HG03558 (cell line): ENCODE results near the gene GABBR2.

Experiments used
- ATAC-seq: cut with Tn5 transposase; IDR thresholded peaks from one replicate; pipeline ENCODE4 v1.9.1; 2021; ENCODE audit warnings: moderate number of reproducible peaks; ENCODE audit not compliant: unreplicated experiment; ENCODE audit errors: extremely low read depth

GABBR2 gene

DNA sequence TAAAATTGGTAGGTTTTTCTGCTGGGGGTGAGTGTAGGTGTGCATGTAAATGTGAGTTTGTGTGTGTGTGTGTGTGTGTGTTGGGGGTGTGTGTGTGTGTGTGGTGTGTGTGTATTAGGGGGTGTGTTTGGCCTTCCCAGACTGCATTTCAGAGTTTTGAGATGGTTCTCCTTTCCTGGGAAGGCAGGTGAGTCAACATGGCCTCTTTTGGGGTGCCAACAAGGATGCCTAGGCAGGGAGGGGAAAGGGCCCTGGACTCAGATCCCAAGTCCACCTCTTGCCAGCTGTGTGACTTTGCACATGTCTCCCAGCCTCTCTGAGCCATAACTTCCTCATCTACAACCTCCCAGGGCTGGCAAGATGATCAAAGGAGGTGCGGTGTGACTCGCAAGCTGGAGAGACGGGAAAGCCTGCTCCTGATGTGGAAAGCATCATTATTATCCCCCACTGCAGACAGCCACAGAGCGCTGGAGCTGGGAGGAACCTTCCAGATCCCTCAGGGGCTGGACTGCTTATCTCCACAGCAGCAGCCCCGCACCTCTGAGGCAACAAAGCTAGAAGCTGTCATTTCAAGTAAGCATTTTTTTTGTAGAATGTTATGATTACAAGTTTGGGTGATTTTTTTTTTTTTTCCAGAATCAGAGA is 389.8 kb downstream of the GABBR2 start:
- no peak for ATAC-seq

DNA sequence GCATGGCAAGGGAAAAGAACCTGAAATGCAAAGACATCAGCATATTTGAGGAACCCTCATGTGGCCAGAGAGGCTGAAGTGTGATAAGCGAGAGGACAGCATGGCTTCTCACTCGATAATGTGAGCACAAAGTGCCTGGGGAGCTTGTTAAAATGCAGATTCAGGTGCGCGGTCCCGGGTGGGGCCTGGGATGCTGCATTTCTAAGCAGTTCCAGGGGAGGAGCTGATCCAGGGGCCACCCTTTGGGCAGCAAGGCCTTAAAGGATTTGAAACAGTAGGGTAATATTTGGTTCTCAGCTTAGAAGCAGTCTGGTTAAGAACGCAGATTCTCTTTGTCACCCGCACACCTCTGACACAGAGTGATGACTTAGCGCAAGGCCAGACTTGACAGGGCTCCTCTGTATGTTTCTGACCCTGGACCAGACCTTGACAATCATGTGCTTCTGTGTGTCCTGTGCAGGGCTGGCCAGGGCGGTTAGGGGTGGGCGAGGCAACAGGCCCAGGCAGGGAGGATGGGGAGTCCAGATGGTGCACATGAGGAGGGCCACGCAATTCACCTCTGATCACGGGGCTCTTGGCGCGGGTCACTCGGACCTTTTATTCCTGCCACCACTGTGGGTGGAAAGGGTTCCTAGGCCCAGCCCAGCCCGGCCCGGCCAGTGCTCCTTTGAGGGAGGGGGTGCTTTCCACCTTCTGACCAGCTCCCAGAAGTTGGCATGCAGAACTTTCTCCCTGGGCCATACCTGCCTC is 390.5 kb downstream of the GABBR2 start:
- no peak for ATAC-seq

DNA sequence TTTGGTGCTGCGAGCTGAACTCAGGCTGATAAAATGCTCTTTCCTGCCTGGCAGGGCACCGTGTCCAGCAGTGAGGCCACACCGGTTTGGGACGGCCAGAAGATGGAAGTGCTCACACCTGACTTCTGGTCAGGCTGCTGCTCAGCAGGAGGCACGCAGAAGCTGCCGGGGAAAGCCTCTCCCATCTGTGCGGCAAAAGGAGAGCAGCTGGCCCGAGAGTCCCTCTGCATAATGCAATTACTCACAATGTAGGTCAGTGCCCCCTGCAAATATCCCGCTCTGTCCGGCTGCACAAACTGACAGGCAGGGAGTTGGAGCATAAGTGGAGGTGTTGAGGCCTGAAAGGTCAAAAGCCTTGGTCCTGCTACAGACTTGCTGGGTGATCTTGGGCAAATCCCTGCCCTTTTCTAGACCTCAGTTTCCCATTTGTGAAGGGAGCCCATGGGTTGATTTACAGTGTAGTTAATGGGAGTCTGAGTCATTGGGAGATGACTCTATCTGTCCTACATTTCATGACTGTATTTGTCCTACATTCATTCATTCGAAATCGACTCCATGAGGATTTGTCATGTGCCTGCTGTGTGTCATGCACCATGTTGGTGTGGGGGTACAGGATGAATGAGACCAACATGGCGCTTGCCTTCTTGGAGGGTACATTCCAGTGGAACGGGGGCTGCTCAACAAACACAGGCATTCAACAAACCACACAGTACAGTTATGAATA is 391.4 kb downstream of the GABBR2 start:
- no peak for ATAC-seq

DNA sequence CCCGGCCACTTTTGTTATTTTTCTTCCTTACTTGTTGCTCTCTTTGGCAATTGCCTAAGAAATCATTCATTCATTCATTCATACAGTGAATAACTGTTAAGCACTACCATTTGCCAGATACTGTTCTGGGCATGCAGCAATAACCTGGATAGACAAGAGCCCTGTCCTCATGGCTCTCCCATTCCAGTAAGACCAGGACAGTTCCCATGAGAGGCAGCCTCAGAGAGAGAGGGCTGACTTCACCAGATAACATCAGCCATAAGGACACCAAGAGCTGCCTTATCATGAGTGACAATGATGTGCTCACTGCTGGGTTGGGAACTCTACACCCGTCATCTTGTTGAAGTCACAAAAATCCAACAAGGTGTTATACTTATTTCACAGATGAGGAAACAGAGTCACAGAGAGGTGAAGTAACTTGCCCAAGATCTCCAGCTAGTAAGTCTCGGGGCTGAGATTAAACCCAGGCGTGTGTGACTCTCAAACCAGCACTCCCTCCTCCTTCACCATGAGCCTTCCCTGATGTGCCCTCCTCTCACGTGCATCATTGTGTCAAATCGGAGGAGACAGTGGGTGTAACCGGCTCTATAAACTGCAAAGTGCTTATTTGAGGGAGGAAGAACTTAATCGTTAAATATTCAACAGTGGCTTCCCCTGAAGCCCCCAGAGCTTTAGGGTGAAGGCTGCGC is 392.1 kb downstream of the GABBR2 start:
- ATAC-seq: no peak

DNA sequence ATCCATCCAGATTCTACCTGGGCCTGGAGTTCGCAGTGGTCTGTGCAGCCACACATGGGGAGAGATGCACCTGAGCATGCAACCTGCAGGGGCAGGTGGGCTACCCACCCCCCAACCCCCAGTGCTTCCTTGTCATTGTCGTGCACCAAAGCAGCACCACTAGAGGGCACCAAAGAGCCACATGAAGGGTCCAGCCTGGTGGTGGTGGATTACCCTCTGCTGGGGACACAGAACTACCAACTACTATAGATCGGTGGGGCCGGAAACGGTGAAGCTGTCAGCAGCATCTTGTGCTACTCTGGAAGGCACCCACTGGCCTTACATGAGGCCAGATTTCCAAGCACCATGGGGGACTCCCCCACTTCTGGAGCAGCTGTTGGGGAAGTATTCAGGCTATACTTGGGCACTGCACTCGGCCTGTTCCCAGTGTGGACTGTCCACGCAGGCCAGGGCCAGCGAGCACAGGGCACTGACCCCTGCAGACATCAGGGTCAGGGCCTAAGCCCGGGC is 393.1 kb downstream of the GABBR2 start:
- ATAC-seq: no peak

DNA sequence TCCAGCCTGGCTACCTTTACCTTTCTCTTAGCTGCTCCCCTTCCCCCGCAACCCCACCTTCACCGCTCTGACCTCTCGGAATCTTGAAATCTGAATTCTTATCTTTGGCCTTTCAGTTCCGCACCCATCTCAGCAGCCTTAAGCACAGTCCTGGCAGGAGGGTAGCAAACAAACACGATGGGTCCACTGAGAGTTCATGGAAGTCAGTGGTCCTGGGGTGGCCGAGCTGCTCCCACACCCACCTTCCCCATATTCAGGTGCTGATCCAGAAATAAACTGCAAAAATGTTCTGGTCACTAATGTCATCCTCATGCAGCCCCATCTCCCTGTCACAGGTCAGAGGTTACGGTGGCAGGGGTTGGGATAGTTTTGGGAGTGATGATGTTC is 393.7 kb downstream of the GABBR2 start:
- ATAC-seq: no peak

DNA sequence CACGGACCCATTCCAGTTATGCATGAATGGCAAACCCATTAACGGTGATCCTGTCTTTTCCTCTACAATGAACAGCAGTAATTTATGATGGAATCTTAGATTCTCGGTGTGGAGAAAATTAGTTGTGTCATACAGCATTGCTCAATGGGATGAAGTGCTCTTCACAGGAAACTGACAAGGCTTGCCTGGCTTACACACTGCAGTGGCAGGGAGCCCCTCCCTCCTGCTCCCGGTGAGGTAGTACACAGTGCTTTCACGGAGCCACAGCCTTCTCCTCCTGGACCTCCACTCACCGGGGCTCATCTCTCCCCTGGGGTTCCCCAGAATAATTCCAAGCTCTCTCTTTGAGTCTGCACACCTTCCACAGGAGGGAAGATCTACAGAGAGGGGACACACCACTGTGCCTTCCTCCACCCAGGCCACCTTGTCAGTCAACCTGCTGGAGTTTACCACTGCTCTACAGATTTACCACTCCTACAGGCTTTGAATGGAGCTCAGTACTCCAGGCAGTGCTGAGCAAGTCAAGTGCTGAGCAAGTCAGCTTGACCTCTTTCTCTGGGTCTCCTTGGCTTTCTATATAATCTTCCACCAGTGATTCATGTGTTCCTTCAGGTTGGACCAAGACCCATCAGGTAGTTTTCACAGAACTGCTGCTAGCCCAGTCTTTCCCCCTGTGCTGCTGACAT is 394.2 kb downstream of the GABBR2 start:
- no peak for ATAC-seq

DNA sequence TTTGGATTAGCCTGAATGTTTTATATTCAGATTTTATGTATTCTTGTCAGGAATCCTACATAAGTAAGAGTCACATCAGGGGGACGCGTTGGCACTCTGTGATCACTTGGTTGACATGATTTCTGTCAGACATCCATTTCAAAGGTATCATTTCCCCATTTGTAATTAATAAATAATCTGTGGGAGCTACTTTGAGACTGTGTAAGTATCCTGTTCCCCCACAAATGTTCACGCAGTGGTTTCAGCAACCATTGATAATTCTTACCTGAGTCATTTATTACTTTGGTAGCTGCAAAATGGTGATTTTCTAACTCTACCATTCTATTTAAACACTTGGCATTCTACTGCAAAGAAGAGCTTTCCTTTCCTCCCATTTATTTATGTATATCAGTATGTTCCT is 396.4 kb downstream of the GABBR2 start:
- ATAC-seq: no peak

DNA sequence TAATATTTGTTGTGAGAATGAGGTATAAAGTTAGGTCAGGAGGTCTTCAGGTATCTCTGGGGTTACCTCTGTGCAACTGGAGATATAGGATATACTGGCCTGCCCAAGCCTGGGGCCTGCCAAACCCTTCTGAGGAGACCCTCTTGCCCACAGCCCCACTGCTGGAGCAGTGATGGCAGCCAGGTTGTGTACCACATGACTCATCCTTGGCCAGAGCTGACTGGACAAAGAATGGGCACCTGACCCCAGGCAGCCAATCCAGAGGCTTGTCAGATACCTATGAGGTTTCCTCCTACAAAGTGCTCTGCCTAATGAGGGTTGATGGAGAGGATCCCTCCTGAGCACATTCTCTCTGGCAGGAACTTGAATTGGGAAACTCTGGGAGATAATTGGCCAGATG is 397.2 kb downstream of the GABBR2 start:
- ATAC-seq: no peak

DNA sequence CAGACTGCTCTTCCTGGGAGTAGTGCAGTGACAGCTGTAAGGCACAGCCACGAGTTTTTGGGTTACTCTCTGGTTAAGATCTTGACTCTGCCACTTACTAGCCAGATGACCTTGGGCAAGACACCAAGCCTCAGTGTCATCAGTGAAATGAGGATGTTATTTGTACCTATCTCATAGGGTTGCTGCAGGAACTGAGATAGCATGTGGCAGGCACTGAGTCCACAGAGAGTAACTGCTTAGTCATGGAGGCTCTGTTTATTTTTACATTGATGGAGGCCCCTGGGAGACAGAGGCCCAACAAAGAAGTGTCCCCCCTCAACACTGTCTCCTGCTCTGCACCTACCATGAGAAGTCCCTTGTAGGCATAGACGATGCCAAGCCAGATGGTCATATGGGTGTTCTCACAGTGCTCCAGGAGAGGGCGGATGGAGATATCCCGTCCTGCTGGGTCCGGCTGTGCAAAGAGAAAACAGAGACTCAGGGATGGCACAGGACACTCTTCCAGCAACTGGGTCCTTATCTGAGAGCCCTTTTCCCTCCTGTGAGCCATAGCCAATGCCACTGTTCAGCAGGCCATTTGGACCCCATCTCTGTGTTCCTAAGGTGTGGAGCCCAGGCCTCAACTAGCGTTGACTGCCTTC is 397.9 kb downstream of the GABBR2 start:
- no peak for ATAC-seq

DNA sequence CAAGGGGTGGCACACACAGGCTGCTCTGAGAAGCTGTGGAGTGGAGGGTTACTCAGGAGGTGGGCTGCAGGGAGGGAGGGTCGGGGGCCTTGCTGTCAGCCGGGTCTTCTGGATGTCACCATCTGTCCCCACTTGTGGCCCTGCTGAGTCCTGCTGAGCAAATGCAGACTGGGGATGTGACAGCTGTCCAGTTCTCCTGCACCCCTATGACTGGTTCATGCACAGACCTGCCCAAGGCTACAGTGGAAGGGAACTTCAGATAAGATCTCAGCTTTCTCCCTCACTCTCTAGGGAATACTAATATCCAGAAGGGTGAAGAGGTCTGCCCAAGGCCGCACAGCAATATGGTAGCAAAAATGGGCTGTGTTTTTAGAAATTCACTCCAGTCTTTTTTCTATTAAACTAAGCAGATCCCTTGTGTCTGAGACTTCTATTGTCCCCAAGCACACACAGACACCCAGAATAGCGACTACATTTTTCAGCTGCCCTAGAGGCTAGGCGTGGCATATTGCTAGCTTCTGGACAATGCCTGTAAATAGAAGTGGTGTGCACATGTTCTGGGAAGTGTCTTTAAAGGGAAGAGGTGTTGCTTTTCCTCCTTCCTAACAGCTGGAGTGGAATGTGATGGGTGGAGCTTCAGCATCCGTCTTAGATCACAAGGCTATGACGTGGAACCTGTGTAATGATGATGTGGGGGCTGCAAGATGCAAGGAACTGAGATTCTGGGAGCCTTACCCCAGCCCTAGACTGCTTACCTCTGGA is 402.2 kb downstream of the GABBR2 start:
- no peak for ATAC-seq

DNA sequence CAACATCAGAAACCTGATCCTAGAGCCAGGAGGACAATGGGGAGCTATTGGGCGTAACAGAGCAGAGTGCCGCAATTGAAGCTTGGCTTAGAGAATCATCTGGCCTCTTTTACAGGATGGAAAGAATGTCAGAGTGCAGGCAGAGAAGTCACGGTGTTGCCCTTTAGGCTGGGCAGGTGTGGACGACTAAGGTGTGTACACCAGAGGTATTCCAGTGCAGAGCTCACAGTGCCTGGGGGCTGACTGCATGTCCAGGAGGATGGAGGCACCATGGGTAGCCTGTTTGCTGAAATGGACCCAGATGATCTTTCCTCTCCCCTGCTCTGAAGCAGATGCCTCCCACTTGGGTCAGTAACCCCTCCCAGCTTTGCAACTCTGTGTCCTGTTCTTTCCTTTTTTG is 404.4 kb downstream of the GABBR2 start:
- ATAC-seq: no peak

DNA sequence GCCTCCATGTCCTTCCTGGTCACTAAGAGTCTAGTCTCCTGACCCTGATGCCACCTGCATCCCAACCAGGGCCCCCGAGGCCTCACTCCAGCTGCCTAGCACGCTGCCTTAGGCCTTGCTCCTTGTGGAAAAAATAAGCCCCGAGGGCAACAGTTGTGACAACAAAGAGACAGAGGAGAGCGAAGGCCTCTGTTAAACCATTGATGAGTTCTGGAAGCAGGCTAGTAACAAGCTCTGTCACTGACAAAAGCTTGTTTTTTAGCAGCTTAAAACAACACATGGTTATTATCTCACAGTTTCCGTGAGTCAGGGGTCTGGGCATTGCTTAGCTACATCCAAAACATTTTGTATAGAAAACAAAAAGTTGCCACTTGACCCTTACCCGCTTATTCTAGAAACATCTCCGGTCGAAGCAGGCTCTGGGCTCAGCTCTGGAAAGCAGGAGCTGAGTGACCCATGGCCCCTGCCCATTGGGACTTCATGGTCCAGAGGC is 405.1 kb downstream of the GABBR2 start:
- no peak for ATAC-seq

DNA sequence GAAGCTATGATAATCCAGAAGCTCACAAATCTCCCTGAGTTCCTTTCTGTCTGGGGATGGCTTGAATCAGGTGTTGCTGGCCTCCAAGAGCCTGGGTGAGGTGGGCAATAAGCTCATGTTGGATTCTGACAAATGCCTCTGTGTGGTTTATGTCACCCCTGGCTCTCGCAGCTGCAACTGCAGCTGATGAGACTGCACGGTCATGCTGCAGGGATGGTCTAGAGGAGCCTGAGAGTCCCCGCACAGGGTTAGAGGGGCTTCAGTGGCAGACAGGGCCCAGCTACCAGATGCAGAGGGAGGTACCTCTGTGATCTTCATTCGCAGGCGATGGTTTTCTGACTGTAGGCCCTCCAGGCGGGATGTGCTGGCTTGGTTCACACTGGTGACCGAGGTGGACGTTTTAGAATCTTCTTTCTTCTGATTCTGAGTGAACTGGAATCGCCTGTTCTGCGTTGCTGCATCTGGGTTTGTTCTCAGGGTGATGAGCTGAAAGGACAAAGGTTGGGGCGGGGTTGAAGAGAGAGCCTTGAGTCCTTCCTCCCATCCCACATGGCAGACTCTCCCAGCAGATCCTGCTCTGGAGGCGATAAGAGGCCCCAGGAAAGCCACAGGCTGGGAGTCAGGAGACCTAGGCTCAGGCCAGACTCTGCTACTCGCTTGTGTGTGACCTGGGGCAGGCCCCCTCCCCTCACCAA is 405.6 kb downstream of the GABBR2 start:
- ATAC-seq: no peak

DNA sequence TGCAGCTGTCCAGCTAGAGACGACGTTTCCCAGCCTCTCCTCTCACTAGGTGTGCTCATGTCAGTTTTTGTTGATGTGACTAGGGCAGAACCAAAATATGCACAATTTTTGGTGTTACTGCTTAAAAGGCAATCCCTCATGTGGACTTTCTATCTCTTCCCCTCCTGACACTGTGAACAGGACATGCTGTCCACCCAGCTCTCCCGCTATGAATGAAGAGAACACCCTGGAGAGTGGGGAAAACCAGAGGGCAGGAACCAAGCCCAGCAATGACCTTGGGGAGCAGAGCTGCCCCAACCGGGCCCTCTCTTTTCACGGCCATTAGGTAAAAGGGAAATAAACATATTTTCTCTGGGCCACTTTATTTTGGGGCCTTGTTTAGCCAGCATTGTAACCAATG is 406.6 kb downstream of the GABBR2 start:
- no peak for ATAC-seq

DNA sequence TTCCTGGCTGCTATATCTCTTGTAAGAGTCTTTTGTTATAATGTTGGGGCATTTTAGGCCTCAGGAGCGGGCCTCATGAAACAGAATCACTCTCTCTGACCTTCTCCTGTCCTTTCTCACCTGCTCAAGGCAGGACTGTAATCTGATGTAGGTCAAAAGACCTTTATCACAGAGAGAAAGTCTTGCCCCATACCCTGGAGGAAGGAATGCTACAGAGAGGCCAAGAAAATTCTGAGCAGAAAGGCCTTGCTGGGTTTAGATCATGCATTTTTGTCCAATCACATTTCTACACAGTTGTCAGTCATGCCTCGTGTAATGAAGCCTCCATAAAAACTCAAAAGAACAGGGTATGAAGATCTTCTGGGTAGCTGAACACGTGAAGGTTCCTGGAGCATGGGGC is 408.1 kb downstream of the GABBR2 start:
- no peak for ATAC-seq

DNA sequence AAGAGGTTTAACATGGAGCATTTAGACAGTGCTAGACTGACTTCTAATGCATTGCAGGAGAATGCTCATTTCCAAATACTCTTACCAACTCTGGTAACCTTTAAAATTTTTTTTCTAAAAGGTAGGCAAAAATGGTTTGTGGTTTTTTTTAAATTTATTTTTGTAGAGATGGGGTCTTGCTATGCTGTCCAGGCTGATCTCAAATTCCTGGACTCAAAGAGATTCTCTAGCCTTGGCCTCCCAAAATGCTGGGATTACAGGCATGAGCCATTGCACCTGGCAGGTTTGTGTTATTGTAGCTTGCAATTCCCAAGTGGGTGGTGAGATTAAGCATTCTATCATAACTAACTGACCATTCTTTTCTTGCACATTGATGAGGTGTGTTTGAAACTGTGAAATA is 410.3 kb downstream of the GABBR2 start:
- no peak for ATAC-seq

DNA sequence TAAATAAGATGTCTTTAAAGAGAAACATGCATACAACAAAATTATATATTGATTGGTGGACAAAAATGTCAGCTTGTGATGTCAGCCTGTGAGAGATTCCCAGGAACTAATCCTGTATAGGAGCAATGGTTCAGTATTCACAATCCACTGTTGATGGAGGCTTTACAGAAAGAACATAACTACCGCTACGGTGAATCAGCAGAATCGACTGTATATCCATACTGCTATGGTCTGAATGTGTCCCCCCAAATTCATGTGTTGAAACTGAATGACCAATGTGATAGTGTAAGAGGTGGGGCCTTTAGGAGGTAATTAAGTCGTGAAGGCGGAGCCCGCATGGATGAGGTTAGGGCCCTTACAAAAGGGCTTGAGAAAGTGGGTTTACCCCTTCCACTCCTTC is 412.9 kb downstream of the GABBR2 start:
- no peak for ATAC-seq
